Stimulated activated CD8-positive, alpha-beta memory T cell treated with anti-CD3 and anti-CD28 coated beads, Interleukin-7, amount 100 ng/mL, for 4 hours (primary cell): ENCODE measurements around the gene POU2F2.
A peak's percentile ranks its signal among the peaks of the same experiment; 100 is the strongest.

Experiments
- DNase-seq, 2 donors: peaks; one replicate each; pipeline ENCODE4 v3.0.0-alpha.2; 2020; ENCODE audit warnings: low read depth in 2 of 2

POU2F2 gene

DNA sequence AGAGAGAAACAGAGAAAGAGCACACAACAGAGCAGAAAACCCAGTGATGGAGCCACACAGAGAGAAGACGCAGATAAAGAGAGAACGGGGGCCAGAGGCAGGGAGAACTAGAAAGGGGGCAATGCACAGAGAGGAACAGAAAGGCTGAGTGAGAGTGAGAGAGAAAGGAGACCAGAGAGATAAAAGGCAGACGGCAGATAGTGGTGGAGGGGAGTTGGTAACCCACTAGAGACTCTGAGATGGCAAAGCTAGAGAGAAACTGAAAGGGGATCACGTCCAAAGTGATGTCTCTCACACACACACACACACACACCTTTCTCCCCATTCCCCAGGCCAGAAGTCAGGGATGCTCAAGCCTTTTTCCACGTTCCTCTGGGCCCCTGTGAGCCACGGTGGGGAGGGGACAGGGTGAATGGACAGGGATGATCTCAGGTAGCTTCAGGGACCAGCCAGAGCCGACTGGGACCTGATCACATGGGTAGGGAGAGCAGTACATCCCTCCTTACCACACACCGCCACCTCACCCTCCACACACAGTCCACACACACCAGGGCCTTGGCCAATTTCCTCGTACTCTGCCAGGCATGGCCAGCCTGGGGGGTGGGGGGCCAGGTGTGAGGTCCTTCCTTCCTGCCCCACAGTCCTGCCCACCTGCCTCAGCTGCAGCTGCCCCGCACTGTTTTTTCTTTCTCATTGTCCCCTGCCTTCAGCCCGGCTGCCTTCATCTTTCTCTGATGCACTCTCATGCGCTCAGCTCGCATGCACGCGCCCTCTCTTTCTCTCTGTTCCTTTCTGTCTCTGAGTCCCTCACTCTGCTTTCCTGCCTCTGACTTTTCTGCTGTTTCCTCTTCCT lies 22.5 kb upstream of the POU2F2 start:
- no peak for DNase-seq

DNA sequence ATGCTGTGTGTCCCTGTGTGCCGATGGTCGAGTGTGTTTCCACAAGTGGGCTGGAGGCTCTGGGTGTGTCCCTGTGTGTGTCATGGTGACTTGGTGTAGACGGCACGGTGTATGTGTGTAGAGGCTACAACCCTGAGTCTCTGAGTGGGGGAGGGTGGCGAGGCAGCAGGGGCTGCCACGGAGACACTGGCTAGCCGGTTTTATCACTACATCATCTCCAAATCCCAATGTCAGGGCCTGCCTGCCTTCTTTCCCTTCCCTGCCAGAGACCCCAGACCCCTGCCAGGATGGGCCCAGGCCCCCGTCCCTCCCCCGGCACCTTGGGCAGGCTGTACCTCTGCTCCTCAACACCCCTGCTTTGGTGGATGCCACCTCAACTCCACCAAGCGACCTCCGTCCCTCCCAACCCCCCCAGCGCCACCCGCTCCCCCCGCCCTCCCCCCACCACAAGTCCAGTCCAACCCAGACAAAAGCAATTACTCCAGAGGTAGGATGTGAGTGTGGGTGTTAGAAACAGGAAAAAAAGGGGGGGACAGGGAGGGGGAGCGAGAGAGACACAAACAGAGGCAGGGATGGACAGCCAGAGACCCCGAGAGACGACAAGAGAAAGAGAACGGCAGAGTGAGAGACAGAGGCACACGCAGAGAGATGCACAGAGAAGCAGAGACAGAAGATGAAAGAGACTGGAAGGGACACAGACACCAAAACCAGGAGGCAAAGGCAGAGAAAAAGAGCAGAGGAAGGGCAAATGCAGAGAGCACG lies 21.6 kb upstream of the POU2F2 start:
- no peak for DNase-seq

DNA sequence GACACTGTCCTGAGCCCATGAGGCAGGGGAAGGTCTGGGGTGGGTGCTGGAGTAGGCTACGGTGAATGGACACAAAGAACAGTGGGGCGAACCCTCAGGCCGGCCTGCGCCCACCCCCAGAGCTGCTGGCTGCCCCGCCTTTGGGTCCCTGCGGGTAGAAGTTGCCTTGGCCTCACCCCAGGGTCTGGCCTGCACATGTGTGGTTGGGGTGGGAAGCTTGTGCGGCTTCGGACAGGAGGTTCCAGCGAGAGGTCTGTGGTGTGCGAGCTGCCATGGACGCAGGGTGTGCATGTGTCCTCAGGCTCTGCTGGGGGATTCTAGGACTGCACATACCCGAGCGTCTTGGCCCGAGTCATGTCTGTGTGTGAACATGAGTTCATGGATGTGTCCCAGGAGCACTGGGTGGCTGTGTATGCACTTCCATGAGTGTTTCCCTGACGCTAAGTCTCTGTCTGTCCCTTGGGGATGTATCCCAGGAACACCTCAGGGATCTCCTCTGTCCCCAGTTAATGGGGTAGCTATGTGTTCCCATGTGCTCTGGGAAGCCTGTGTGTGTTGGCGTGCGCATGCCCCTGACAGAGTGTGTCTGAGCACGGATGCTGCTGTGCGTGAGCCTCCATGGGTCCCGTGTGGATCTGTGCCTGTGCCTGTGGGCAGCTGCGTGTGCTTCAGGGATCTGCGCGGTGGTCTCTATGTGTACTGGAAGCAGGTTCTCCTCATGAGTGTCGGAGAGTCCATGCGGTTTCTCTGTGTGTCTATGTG lies 20.8 kb upstream of the POU2F2 start:
- DNase-seq, result no peak

DNA sequence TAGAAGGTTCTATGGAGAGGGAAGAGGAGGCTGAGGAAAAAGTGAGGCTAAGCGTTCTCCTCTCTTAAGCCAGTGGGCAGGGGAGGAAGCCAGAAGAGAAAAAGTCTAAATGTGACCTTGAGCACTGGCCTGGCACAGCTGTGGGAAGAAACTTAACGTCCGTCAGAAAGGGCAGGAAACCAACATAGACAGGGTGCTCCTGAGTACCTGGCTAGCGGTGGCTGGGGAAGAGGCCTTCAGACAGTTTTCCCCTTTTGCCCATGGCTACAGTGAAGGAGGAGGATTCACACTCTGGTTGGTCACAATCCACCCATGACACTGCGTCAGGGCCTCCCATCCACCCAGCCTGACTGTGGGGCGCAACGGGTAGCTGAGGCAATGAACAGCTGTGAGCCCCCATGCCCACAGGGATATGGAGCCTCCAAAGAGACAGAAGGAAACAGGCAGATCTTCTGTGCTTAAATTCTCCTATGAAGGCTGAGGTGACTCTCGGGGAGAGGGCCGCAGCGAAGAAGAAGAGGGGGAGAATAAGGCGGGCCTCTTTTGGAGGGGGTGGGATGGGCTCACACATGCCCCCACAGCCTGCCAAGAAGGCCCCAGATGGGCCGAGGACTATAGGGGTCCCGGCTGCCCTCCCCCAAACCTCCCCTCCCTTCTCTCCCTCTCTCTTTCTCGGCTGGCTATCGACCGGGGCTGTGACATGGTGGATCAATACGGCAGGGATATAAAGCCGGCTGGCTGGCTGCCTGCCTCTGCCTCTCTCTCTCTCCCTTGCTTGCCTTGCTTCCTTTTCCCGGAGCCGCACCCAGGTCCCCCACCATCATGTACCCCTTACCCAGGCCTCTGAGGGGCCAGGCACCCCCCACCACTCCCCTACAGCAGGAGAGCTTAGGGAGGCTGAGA lies 19.8 kb upstream of the POU2F2 start:
- DNase-seq, result no peak

DNA sequence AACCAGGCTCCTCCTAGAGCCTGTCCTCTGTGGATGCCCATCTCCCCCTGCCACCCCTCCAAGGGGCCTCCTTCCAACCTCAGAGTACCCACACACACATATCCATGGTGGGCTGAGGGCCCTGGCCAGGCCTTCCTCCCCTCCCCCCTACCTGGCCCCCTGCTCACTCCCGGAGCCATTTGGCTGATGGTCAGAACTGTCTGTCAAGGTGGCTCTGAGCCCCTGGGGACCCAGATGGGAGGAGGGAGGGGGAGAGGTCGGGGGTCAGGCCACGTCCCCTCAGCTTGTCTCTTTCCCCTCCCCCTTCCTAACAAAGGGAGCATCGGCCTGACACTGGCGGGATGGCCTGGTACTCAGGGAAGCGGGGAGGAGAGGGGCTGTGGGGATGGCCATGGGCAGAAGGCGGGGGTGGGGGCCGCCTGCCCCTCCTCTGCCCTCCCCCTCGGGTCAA lies 18.7 kb upstream of the POU2F2 start:
- no peak for DNase-seq

DNA sequence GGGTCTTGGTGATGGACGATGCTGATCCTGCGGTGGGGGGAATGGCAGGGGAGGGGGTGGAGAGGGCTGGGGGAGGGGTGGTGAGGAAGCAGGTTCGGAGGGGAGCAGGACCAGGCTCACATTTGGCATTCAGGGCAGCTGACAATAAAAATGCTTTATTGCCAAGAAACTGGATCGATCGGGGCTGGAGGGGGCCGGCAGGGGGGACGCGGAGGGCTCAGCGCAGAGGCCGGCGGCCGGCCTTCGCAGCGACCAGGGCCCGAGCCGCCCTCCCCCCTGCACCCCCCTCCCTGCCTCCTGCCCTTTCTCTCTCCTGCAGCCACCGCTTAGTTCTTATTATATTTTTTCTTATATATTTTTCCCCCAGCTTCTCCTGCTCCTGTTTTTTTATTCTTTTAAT lies 18.1 kb upstream of the POU2F2 start:
- DNase-seq, result no peak

DNA sequence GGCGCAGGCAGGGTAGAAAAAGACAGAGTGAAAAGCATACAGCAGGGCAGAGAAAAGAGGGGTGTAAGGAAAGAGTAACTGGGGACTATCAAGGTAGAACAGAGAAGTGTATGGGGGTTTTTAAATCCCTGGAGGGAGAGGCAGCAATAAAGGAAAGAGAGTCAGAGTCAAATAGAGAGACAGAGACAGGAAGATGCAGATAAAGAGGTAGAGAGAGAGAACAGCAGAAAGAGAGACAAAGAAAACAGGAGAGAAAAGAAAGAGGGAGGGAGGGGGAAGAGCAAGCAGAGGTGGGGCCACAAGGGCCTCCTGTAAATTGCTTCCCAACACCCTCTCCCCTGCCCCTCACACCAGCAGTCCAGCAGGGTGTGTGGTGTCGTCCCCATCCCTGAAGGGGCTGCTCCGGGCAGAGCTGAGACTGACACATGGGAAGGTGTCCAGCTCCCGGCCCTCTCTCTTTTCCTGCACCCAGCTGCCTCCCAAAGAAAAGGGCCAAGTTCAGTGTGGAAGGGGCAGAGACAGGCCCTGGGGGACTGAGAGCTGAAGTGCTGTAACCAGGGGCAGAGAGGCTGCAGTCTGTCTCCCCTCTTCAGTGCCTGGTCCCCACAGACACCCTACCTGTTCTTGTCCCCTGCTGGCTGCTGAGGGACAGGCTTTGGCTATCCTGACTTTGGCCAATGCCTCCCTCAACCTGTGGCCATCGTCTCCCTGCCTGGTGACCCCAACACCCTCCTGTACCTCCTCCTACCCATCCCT lies 17.4 kb upstream of the POU2F2 start:
- DNase-seq, result no peak

DNA sequence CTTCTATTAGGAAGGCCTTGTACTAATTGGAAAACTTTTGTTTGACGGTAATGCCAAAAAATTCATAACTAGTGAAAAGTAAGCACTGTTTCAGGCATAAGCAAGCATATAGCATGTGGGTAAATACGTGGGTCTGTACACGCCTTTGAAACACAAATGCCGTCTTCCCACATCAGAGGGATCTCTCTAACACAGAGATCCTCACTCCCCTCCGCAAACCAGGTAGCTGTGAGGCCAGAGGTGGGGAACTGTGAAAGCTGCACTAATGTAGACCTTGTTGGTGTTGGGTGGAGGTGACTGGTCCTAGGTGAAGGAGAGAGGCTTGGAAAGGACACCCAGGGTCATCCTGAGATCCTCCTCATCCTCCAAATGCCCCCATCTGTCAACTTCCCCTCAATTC lies 16.0 kb upstream of the POU2F2 start:
- no peak for DNase-seq

DNA sequence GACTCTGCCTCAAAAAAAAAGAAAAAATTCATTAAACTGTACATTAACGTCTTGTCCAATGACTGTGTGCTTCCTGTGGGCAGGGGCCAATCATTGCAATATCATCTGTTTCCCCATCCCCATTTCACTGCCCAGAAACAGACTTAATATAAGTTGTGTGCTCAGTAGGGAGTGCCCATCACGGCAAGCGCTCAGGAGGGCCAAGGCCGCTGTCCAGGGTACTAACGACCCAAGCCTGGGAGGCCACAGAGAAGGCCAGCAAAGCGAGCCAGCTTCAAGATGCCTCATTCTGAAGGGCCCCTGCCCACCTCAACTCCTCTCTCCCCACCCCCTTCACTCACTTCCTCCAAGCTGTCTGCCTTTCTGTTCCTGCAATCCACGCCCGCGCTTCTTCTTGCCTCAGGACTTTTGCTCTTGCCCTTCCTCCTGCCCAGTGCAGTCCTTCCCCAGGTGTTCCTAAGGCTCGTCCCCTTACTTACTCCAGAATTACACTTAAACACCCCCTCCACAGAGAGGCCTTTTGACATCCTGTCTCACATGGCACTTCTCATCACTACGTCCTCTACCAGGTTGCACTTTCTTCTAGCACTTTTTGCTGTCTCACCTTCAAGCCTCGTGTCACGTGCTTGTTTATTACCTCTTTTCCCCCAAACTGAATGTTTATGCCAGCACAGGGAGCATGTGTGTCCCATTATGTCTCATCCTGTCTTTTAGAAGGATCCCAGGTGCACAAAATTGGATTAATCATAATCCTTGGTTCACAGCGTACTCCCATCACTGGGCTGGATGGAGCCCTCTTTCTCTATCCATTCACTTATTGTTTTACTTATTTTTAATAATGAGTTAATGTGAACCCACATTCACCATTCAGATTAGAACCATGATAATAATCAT lies 11.3 kb upstream of the POU2F2 start:
- no peak for DNase-seq

DNA sequence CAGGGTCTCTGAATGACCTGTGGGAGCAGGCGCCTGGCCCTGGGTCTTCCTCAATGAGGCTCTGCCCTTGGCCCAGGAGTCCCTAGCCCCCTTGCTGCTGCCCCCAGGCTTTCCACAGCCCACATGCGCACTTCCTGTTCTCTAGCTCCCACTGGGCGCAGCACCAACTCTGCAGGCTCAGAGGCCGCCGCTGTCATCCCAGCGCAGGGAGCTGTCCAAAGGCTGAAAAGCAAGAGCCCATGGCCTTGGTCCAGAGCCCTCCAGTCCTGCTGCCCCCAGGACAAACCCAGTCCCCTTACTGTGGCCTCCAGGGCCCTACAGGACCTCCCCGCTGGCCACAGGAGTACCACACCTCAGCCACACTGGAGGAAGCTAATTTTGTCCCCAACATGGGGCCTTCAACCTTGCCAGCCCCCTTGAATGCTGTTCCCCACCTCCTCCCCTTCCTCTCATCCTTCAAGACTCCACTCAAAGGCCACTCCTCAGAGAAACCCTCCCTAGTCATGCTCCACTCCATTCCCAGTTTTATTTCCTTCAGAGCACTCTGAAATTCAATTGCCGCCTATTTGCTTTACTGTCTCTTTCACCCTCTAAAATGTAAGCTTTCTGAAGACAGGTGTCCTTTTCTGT lies 8.0 kb upstream of the POU2F2 start:
- DNase-seq, result no peak

DNA sequence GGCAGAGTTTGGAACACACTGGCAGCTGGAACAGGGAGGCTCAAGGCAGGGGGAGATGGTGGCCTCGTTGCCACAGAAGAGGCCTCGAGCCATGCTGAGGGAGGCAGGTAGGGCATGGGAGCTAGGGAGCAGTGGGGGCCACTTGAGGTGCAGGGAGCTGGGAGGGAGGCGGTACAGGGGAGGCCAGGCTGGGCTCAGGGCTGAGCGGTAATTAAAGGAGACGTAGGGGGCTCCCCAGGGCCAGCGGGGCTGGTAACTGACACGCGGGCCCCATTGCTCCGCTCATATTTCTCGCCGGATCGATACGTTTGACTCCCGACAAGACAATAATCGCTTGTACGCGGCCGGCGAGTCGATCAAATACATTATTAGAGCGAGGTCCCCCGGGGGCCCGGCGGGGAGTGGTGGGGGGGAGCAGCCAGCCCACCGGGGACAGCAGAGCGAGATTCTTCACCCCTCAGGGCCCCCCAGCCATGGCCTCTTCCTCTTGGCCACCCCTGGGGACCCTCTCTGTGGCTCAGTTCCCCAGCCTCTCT lies 2.4 kb upstream of the POU2F2 start:
- DNase-seq, result no peak

DNA sequence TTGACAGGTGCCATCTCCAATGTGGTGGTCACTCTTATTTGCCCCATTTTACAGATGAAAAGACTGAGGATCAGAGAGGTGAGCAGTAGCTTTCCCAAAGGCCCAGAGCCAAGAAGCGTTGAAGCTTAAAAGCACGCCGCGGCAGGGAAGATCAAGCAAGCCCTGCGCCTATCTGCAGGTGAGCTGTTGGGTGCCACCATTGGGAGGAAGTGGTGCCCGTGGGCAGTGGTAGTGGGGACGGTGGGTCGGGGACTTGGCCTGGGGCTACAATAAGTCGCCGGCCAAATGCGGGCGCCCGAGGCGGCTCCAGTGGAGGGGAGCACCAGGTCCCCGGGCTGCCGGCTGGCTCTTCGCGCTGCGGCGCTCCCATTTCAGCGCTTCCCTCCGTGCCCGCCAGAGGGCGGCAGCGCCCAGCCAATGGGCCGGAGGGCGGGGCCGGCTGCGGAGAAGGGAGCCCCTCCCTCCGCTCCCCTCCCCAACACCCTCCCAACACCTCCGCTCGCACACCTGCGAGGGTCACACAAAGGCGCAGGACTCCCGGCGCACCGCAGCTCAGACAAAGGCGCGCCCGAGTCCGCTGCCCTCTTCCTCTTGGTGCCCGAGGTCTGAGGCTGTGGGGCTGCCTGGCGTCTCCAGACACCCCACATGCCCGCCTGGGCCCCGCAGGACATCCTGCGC lies 744 bp upstream of the POU2F2 start:
- DNase-seq, result peak; percentile 54 to 74

DNA sequence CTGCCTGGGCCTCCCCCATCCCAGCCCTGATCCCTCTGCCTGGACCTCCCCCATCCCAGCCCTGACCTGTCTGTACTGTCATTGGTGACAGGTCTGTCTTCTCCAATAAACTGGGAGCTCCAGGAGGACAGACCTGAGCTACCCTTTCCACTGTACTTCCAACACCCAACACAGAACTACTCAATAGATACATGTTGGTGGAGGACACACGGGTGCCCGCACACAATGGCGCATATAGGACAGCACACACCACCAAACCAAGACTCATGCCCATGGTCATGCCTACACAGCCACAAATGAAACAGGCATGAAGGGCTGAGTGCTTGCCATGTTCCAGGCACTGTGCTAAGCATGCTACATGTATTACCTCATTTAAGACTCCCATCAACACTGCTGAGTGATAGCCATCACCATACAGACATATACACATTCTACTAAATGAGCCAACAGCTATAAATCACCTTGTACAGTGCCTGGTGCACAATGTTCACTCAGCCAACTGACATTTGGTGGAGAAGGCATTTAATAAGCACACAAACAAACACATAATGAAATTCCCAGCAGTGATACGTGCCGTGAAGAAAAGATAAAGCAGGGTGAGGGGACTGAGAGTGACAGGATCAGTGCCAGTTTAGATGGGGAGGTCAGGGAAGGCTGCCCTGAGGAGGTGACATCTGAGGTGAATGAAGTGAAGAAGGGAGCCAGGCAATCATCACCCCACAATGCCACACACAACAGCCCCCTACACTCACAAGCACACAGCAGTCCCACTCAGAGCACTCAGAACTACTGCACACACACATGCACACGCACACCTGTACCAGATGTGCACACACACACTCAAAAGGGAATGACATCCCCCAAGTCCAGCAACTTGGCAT lies 857 bp downstream of the POU2F2 start:
- DNase-seq, result no peak

DNA sequence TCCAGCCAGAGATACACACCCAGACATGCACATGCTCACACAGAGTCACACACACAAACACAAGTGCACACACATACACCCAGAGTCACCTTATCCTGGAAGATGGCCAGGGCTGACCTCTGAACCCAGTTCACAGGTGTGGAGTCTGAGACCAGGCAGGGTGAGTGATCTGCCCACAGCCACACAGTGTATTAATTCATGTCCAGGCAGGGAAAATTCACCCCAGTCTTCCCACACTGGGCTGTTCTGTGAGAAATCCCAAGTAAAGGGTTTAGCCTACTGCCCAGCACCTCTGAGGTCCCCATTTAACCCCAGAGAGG lies 2.0 kb downstream of the POU2F2 start:
- DNase-seq, result no peak

DNA sequence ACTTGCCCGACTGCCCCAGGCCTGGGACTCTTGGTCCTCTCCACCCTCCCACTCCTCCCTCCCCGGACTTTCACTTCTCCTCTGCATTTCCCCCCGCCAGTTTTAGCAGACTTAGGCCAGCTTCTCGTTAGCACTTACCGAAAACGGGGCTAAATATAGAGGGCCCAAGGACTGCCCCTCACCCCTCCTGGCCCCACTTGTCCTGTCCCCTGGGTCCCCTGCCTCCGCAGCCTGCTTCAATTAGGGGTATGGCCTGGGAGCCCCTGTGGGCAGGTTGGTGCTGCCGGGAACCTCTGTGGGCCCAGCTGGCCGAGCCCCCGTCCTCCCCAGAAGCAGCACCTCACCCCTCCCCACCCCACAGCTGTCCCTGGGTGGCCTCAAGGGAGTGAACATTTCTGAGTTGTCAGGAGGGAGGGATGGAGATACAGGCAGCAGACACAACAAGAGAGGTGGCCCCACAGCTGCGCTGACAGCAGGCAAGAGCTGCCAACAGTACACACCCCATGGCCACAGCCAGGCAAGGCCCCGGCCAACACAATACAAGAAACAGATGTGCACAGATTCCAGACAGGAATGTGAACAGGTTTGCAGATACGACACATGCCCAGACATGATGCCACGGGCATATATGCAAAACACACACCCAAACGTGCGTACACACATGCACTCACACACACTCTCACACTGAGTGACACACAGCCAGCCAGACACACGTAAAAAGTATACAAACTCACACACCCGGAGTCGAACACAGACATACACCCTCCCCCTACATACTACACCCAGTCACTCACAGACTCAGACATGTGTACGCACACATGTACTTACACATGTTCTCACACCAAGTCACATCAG lies 2.6 kb downstream of the POU2F2 start:
- DNase-seq, result no peak

DNA sequence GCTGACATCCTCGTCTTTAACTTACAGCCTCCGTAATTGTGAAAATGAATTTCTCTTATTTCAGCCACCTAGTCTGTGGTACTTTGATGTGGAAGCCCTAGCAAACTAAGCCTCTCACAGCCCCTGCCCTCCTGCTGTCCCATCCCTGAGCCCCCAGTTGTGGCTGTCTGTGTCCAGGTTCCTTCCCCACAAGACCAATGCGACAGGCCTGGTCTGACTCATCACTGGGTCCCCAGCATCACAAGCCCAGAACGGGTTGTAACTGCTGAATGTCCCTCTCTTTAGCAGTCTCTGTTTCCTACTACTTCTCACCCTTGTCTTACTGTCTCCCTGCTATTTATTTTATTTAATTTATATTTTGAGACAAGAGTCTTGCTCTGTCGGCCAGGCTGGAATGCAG lies 5.7 kb downstream of the POU2F2 start:
- DNase-seq, result no peak
